A549 (cell line): ENCODE measurements around the gene FGF19.

Experiments
- BHLHE40 ChIP-seq: IDR thresholded peaks from 2 replicates; pipeline ENCODE4 v1.6.1; 2012; ENCODE audit warnings: low read depth, low read length, inconsistent platforms
- TF ChIP-seq, protein P1 (sequence below): fragments of >200 bp; sonication (Bioruptor Twin); formaldehyde crosslinking; IDR thresholded peaks from 3 replicates; pipeline ENCODE4 v1.5.1; 2016
- TF ChIP-seq, protein P2 (sequence below): fragments of 150-350 bp; IDR thresholded peaks from 2 replicates; pipeline ENCODE4 v1.6.1; 2014; ENCODE audit warnings: low read depth, mild to moderate bottlenecking, low read length

DNA sequence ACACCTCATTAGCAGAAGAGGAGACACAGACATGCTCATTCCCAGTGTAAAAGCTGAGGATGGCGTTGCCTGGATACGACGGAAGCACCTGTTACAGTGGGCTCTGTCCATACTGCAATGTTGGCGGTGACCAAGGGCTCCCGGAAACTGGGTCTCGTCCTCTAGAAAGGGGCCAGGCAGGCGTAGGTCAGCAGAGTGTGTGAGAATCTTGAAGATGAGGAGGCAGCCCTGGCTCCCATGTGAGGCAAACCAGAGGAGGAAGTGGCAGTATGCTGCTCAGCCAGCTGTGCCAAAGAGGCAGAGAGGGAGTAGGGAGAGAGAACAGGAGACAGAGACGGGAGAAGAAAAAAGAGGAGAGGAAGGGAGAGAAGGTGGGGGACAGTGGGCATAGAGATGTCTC lies 38.9 kb downstream of the FGF19 start:
- TF ChIP-seq, protein P1, sequence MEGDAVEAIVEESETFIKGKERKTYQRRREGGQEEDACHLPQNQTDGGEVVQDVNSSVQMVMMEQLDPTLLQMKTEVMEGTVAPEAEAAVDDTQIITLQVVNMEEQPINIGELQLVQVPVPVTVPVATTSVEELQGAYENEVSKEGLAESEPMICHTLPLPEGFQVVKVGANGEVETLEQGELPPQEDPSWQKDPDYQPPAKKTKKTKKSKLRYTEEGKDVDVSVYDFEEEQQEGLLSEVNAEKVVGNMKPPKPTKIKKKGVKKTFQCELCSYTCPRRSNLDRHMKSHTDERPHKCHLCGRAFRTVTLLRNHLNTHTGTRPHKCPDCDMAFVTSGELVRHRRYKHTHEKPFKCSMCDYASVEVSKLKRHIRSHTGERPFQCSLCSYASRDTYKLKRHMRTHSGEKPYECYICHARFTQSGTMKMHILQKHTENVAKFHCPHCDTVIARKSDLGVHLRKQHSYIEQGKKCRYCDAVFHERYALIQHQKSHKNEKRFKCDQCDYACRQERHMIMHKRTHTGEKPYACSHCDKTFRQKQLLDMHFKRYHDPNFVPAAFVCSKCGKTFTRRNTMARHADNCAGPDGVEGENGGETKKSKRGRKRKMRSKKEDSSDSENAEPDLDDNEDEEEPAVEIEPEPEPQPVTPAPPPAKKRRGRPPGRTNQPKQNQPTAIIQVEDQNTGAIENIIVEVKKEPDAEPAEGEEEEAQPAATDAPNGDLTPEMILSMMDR = no peak
- TF ChIP-seq, protein P2, sequence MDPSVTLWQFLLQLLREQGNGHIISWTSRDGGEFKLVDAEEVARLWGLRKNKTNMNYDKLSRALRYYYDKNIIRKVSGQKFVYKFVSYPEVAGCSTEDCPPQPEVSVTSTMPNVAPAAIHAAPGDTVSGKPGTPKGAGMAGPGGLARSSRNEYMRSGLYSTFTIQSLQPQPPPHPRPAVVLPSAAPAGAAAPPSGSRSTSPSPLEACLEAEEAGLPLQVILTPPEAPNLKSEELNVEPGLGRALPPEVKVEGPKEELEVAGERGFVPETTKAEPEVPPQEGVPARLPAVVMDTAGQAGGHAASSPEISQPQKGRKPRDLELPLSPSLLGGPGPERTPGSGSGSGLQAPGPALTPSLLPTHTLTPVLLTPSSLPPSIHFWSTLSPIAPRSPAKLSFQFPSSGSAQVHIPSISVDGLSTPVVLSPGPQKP = no peak
- no peak for TF ChIP-seq BHLHE40
